RPMI7951 (cell line): ENCODE data around the gene UBQLN2. TPM values are rescaled to one million over a fixed set of nuclear protein-coding genes. Genes with fewer than 3 reads are reported as not detected.
"Not testable (repeated sequence)": the region's sequence is repeated elsewhere in the genome, so short reads cannot be mapped to it uniquely, and the experiment has no call there.

Source experiments
- DNase-seq: peaks from one replicate; pipeline ENCODE4 v3.0.0-alpha.2; 2012; ENCODE audit warnings: low read depth
- total RNA-seq: library from RNA; depleted of rRNA; stranded (reverse); fragments of >200 nt; shearing (Covaris generic); gene quantifications from 2 replicates; pipeline ENCODE4 v1.2.3, GENCODE V29; 2014; rRNA removed

The UBQLN2 gene
- total RNA-seq, result 14.8 and 15.3 TPM in 2 replicates

GRCh38 chrX:56563231-56564161 is at the start of gene UBQLN2:
UBQLN2 (plus strand) TSS chrX:56563627; CDS start chrX:56563874, 247 bp downstream.
- peak; percentile 83 for DNase-seq

DNA sequence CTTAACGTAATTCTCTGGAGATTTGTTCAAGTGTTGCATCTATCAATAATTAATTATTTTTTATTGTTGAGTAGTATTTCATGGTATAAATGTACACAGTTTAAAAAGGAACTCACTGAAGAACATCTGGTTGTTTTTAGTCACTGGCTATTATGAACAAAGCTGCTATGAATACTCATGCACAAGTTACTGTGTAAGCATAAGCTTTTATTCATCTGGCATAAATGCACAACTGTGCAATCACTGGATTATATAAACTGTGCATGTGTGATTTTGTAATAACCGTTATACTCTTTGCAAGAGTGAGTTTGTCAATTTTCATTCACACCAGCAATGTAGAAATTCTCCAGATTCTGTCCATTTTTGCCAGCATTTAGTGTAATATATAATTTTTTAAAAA is 43.8 kb upstream of the UBQLN2 start:
- DNase-seq, result no peak

DNA sequence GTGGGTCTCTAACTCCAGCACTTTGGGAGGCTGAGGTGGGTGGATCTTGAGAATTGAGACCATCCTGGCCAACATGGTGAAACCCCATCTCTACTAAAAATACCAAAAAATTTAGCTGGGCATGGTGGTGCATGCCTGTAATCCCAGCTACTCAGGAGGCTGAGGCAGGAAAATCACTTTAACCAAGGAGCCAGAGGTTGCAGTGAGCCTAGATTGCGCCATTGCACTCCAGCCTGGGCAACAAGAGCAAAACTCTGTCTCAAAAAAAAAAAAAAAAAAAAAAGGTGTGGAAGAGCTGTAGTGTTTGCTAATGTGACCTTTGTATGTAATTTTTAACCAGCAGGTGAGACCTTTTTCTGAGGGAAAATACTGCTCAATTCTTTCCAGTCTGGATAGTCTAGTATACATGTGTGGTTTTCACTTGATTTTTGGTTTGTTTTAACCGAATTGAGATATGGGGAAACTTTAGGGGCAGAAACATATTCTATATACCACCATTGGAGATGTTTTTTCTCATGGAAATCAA is 33.9 kb upstream of the UBQLN2 start:
- not testable (repeated sequence) for DNase-seq

DNA sequence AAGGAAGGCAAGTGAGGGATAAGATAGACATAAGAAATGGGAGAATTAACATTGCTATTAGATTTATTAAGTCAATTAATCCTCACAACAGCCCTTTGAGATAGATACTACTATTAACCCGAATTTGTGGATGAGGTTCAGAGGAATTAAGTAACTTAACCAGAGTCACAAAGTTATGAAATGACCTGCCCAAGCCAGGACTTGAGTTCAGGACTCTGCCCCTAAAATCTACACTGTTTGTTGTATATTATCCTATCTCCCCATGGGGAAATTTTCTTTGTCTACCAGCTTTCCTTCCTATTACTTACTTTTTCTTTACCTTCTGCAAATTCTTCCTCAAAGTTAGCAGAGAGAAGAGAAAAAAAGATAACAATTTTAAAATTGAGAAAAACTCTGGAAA is 33.4 kb upstream of the UBQLN2 start:
- no peak for DNase-seq

GRCh38 chrX:56550667-56551066 is 12.8 kb upstream of the UBQLN2 start:
- no peak for DNase-seq

DNA sequence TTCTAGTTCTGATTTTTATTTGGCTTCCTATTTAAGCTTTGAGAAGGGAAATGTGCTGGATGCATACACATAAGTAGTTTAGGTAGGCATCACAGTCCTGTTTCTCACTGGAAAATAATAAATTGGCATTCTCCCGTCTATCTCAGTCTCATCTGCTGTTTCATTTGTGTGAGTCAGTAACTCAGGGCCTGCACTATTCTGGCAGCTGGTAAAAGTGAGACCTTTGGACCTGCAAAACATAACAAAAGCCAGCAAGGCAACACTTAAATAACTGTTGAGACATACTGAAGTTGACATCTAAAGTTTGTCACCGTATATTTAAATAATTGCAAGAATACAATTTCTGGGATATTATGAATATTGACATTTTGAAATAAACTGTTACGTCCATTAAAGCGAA is 8.6 kb upstream of the UBQLN2 start:
- DNase-seq, result no peak

GRCh38 chrX:56557376-56557929 is 6.0 kb upstream of the UBQLN2 start:
- no peak for DNase-seq

GRCh38 chrX:56564164-56564885 is 898 bp downstream of the UBQLN2 start:
- DNase-seq, result peak; percentile 40

GRCh38 chrX:56564921-56565840 is 1.8 kb downstream of the UBQLN2 start:
- DNase-seq, result peak; percentile 16

DNA sequence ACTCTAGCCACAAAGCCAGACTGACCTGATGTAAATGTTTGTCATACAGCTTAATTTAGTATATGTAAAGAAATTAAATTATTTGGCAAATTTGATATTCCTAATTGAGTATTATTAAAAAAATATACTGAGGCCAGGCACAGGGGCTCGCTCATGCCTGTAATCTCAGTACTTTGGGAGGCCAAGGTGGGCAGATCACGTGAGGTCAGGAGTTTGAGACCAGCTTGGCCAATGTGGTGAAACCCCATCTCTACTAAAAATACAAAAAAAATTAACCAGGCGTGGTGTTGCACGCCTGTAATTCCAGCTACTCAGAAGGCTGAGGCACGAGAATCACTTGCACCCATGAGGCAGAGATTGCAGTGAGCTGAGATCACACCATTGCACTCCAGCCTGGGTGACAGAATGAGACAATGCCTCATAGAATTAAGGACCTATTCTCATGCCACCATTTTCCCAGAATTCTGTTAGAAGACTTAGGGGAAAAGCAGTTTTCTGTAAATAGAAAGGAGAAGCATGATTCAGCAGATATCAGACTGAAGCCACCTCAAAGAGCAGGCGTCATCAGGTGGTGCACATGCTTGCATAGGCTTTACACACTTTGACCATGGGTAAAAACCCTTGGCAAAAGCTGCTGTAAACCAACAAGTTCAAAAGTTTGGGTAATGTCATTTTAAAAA is 6.1 kb downstream of the UBQLN2 start:
- no peak for DNase-seq

DNA sequence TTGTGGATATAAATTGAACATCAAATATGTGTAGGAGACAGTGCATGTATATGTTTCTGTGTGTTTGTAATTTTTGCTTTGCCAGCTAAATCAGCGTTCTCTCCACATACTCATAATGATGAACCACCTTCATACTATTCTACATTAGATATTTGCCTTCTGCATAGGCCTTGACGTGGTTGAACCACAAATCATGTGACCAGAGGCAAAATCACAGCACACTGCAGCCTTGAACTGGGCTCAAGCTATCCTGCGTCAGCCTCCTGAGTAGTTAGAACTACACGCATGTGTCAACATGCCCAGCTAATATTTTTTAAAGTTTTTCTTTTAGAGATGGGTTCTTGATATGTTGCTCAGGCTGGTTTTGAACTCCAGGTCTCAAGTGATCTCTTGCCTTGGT is 9.5 kb downstream of the UBQLN2 start:
- no peak for DNase-seq

DNA sequence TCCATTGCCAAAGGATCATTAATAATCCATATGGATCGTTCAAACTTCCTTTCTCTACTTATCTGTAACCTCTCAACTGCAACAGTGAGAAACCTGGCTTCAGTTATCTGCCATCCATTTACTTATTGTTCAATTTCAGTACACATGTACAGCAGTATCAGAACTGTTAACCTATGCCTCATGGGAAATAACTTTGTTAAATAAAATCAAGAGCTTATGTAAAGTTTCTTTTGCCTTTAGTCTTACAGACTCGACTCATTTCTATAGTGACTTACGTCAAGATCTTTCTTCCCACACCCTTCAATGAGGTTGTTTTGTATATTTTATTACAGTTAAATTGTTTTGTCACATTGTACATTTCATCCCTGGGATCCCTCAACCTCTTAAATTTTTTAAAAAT is 11.4 kb downstream of the UBQLN2 start:
- no peak for DNase-seq

- no peak for DNase-seq
Measured at GRCh38 chrX:56576721-56577120, 13.3 kb downstream of the UBQLN2 start.

DNA sequence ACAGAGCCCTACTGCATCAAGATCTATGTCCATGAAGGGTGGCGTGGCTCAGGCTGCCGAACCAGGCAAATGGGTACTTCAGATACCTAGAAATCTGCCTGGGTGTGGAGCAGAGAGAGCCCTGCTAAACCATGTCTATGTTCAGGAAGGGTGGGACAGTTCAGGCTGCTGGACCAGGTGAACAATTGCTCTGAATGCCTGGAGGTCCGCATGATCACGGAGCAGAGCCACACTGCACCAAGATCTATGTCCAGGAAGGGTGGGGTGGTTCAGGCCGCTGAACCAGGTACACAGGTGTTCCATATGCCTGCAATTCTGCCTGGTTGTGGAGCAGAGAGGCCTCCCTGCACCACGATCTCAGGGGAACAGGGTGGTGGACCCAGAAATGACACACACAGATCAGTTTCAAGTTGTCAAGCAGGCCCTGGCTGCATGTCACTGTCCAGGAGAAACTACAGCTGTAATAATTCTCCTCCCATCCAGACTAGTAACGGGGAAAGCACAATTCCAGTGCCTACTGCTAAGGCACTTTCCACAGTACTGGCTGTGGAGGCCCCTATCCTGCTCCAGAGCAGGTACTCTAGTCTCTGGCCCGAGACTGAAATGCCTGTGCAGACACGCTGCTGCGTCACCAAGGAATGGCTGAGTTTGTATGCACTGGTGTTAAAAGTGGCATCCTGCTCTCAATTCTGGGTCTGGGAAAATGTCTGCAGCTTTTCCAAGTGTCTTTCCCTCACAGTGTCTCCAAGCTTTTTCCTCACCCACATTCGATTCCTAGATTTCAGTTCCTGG is 25.2 kb downstream of the UBQLN2 start:
- no peak for DNase-seq

- DNase-seq, result not testable (repeated sequence)
Measured at GRCh38 chrX:56591830-56592229, 28.4 kb downstream of the UBQLN2 start.

GRCh38 chrX:56600141-56600540 is 36.7 kb downstream of the UBQLN2 start:
- DNase-seq, result no peak

DNA sequence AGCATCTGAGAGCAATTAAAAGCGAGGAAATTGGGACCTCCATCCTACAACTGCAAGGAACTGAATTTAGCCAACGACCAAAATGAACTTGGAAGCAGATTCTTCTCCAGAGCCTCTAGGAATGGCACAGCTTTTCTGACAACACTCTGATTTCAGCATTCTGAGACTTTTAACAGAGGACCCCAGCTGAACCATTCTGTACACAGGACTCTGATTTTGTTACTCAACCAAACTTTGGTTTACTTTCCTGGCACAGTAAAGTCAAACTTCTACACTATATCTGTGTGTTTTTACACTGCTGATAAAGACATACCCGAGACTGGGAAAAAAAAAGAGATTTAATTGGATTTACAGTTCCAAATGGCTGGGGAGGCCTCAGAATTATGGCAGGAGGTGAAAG is 37.6 kb downstream of the UBQLN2 start:
- no peak for DNase-seq

DNA sequence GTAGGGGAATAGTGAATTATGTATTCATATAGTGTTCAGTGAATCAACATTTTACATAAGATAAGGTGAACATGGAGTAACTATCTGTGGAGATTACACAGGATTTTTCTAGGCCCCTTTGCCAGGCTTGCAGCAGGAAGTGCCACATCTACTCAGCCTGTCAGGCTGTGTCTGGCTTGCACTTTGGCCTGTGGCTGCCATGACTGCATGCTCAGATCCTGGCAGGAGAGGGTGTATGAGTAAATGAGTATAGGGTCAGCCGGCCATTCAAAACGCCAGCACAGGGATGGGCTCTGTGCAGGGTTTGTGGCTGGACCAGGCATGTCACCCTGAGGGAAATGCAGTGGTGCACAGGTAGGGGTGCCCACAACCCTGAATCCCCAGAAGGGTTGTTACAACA is 51.9 kb downstream of the UBQLN2 start:
- DNase-seq, result no peak
